ENCODE results near the gene KIAA0513. TPM values are rescaled to one million over a fixed set of nuclear protein-coding genes. Genes with fewer than 3 reads are reported as not detected.
"Not testable (repeated sequence)": the region's sequence is repeated elsewhere in the genome, so short reads cannot be mapped to it uniquely, and the experiment has no call there.

Gene KIAA0513
- total and polyA plus RNA-seq, 2 donors (not counting 1 experiment from before 2014, with no cell fraction given) = 11.7 to 22.3 TPM

GRCh38 chr16:85051683-85052082 is 24.1 kb downstream of the KIAA0513 start:
- H4K20me1 ChIP-seq (ENCODE audit: control insufficient read depth, extremely low read depth, insufficient read depth, low read length) = no peaks in the 10 kb centered on the region
- no peak for TF ChIP-seq CTCF (conservative IDR thresholded peaks at IDR 0.05 in 1 of 2, IDR thresholded peaks at IDR 0.05 in 1 of 2; ENCODE audit: low read depth in 1 of 2, low read length in 2 of 2)
- TF ChIP-seq EZH2 (IDR thresholded peaks at IDR 0.05; ENCODE audit: low read length, missing control alignments) = no peak
- no peaks in the 10 kb centered on the region for H3K79me2 ChIP-seq (ENCODE audit: control insufficient read depth, insufficient read depth, low read length)
- no peak overlapping the region for H3K9ac ChIP-seq (ENCODE audit: insufficient read depth, low read length)
- peaks cover 5% of the 10 kb centered on the region for H3K4me1 ChIP-seq (ENCODE audit: control insufficient read depth, extremely low read depth, insufficient read depth, low read length)
- H3K4me2 ChIP-seq (ENCODE audit: extremely low read depth, insufficient read depth, low read length) = no peak overlapping the region
- no peak overlapping the region for H3K4me3 ChIP-seq (replicated peaks in 1 of 4; ENCODE audit: control extremely low read depth in 1 of 4, insufficient read depth in 1 of 4, low read depth in 3 of 4, low read length in 4 of 4)
- no peaks in the 10 kb centered on the region for H3K9me3 ChIP-seq (ENCODE audit: control insufficient read depth, insufficient read depth, low read depth, low read length)
- H3K27ac ChIP-seq (ENCODE audit: insufficient read depth, low read length) = no peak overlapping the region
- no peak overlapping the region for H2AFZ ChIP-seq (ENCODE audit: low read length)
- H3K36me3 ChIP-seq (ENCODE audit: control insufficient read depth, insufficient read depth, low read length) = no peaks in the 10 kb centered on the region
- H3K27me3 ChIP-seq (ENCODE audit: control insufficient read depth, insufficient read depth, low read length) = no peaks in the 10 kb centered on the region
- no peak for DNase-seq (ENCODE audit: low read depth in 2 of 2)

GRCh38 chr16:85052536-85052935 is 24.9 kb downstream of the KIAA0513 start:
- no peak overlapping the region for H3K9ac ChIP-seq (ENCODE audit: insufficient read depth, low read length)
- no peak overlapping the region for H3K4me2 ChIP-seq (ENCODE audit: extremely low read depth, insufficient read depth, low read length)
- no peaks in the 10 kb centered on the region for H3K79me2 ChIP-seq (ENCODE audit: control insufficient read depth, insufficient read depth, low read length)
- H3K4me1 ChIP-seq (ENCODE audit: control insufficient read depth, extremely low read depth, insufficient read depth, low read length) = peaks cover 5% of the 10 kb centered on the region
- H4K20me1 ChIP-seq (ENCODE audit: control insufficient read depth, extremely low read depth, insufficient read depth, low read length) = no peaks in the 10 kb centered on the region
- no peak for TF ChIP-seq CTCF (conservative IDR thresholded peaks at IDR 0.05 in 1 of 2, IDR thresholded peaks at IDR 0.05 in 1 of 2; ENCODE audit: low read depth in 1 of 2, low read length in 2 of 2)
- no peak for TF ChIP-seq EZH2 (IDR thresholded peaks at IDR 0.05; ENCODE audit: low read length, missing control alignments)
- no peaks in the 10 kb centered on the region for H3K9me3 ChIP-seq (ENCODE audit: control insufficient read depth, insufficient read depth, low read depth, low read length)
- H3K36me3 ChIP-seq (ENCODE audit: control insufficient read depth, insufficient read depth, low read length) = no peaks in the 10 kb centered on the region
- H3K27ac ChIP-seq (ENCODE audit: insufficient read depth, low read length) = no peak overlapping the region
- no peaks in the 10 kb centered on the region for H3K27me3 ChIP-seq (ENCODE audit: control insufficient read depth, insufficient read depth, low read length)
- DNase-seq (ENCODE audit: low read depth in 2 of 2) = peak; percentile 15 to 24
- H2AFZ ChIP-seq (ENCODE audit: low read length) = no peak overlapping the region
- no peak overlapping the region for H3K4me3 ChIP-seq (replicated peaks in 1 of 4; ENCODE audit: control extremely low read depth in 1 of 4, insufficient read depth in 1 of 4, low read depth in 3 of 4, low read length in 4 of 4)

- H3K9ac ChIP-seq (ENCODE audit: insufficient read depth, low read length); H2AFZ ChIP-seq (ENCODE audit: low read length); H3K4me3 ChIP-seq (replicated peaks in 1 of 4; ENCODE audit: control extremely low read depth in 1 of 4, insufficient read depth in 1 of 4, low read depth in 3 of 4, low read length in 4 of 4); DNase-seq (ENCODE audit: low read depth in 2 of 2); H3K79me2 ChIP-seq (ENCODE audit: control insufficient read depth, insufficient read depth, low read length); H3K27ac ChIP-seq (ENCODE audit: insufficient read depth, low read length); H3K4me1 ChIP-seq (ENCODE audit: control insufficient read depth, extremely low read depth, insufficient read depth, low read length); H3K4me2 ChIP-seq (ENCODE audit: extremely low read depth, insufficient read depth, low read length); H4K20me1 ChIP-seq (ENCODE audit: control insufficient read depth, extremely low read depth, insufficient read depth, low read length); H3K27me3 ChIP-seq (ENCODE audit: control insufficient read depth, insufficient read depth, low read length); H3K9me3 ChIP-seq (ENCODE audit: control insufficient read depth, insufficient read depth, low read depth, low read length); H3K36me3 ChIP-seq (ENCODE audit: control insufficient read depth, insufficient read depth, low read length): not testable (repeated sequence)
These were observed 26.7 kb downstream of the KIAA0513 start for GRCh38 chr16:85054321-85054720.

Measured in fibroblast of lung (primary cell).